Smooth muscle cell (in vitro differentiated cells): ENCODE measurements around the gene MYO9A. TPM values are rescaled to one million over a fixed set of nuclear protein-coding genes. Genes with fewer than 3 reads are reported as not detected.
"Not testable (repeated sequence)": the region's sequence is repeated elsewhere in the genome, so short reads cannot be mapped to it uniquely, and the experiment has no call there.

Source experiments
- DNase-seq: peaks from one replicate; lab custom pipeline; 2025; ENCODE audit not compliant: unreplicated experiment; lab: John Stamatoyannopoulos, UW
- H2AFZ ChIP-seq: fragments of 200-600 bp; sonication (generic); 2 replicates; pipeline ENCODE4 v1.6.0; 2016; ENCODE audit warnings: antibody characterized with exemption, low read depth, mild to moderate bottlenecking
- H3F3A ChIP-seq: fragments of 200-600 bp; sonication (generic); 2 replicates; pipeline ENCODE4 v1.6.0; 2017; ENCODE audit warnings: antibody characterized with exemption, low read depth
- H3K27ac ChIP-seq: fragments of 200-600 bp; sonication (generic); 2 replicates; pipeline ENCODE4 v1.5.1; 2016; ENCODE audit warnings: low read depth, mild to moderate bottlenecking
- H3K27me3 ChIP-seq: fragments of 200-600 bp; sonication (generic); 2 replicates; pipeline ENCODE4 v1.6.1; 2016; ENCODE audit warnings: low read depth, mild to moderate bottlenecking
- H3K36me3 ChIP-seq: fragments of 200-600 bp; sonication (generic); 2 replicates; pipeline ENCODE4 v1.5.1; 2016; ENCODE audit warnings: low read depth
- H3K4me1 ChIP-seq: fragments of 200-600 bp; sonication (generic); 2 replicates; pipeline ENCODE4 v1.5.1; 2016; ENCODE audit warnings: low read depth
- H3K4me2 ChIP-seq: fragments of 200-600 bp; sonication (generic); 2 replicates; pipeline ENCODE4 v1.6.0; 2016; ENCODE audit warnings: mild to moderate bottlenecking
- H3K4me3 ChIP-seq: fragments of 200-600 bp; sonication (generic); 2 replicates; pipeline ENCODE4 v1.5.1; 2016; ENCODE audit warnings: mild to moderate bottlenecking
- H3K79me2 ChIP-seq: fragments of 200-600 bp; sonication (generic); 2 replicates; pipeline ENCODE4 v1.6.0; 2016; ENCODE audit warnings: low read depth, mild to moderate bottlenecking
- H3K9ac ChIP-seq: fragments of 200-600 bp; sonication (generic); 2 replicates; pipeline ENCODE4 v1.6.0; 2016; ENCODE audit warnings: low read depth
- H3K9me3 ChIP-seq: fragments of 200-600 bp; sonication (generic); replicated peaks from 2 replicates; pipeline ENCODE4 v1.5.1; 2016; ENCODE audit warnings: low read depth
- H4K20me1 ChIP-seq: fragments of 200-600 bp; sonication (generic); 2 replicates; pipeline ENCODE4 v1.6.0; 2016; ENCODE audit warnings: low read depth
- WGBS: methylation state at CpG from one replicate; pipeline ENCODE4 v1.1.7; 2016; ENCODE audit warnings: low lambda C conversion rate; 5-methylcytosine and 5-hydroxymethylcytosine counted together
- polyA plus RNA-seq: library from polyadenylated mRNA; unstranded; fragments of >200 nt; fragmentation: Nextera tagmentation; extraction: Ambion mirVana; gene quantifications from 2 replicates; pipeline ENCODE4 v1.2.1, GENCODE V29; 2016
- total RNA-seq: library from RNA; depleted of rRNA; stranded (reverse); fragments of >200 nt; gene quantifications from 2 replicates; pipeline ENCODE4 v1.2.3, GENCODE V29; 2014
- TF ChIP-seq, protein P1 (sequence below): fragments of 200-600 bp; sonication (generic); IDR thresholded peaks from 2 replicates; pipeline ENCODE4 v1.5.1; 2017; ENCODE audit warnings: borderline replicate concordance, mild to moderate bottlenecking, antibody characterized with exemption; ENCODE audit not compliant: insufficient read depth, poor library complexity, severe bottlenecking

Gene MYO9A
- total and polyA plus RNA-seq, 2 experiments from 2014 or later, result 10.7 to 36.9 TPM

DNA sequence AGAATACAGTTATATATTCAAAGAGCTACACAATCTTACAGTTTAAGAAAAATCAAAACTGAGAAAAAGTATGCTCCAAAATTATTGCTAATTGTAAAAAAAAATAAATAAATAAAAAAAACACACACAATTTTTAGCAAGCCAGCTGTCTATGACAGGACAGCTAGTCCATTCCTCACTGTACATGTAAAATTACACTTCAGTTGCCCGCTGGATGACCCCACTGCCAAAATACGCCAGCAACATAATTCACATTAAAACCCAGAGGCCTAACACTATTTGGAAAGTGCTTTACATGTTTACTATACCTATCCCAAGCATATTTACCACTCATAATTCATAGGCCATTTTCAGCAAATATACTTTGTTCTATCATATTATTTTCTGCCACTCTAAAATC lies 5.8 kb downstream of the MYO9A start:
- Histone ChIP-seq H3K9ac (no peak overlapping the region), H3K4me2 (no peak overlapping the region), H3K36me3 (no peaks in the 10 kb centered on the region), H3K4me1 (peaks cover 13% of the 10 kb centered on the region), H3K27ac (no peak overlapping the region), H3K79me2 (peaks cover 94% of the 10 kb centered on the region), H4K20me1 (peaks cover 93% of the 10 kb centered on the region), H3K27me3 (no peaks in the 10 kb centered on the region), H3K9me3 (no peaks in the 10 kb centered on the region), H3F3A (peaks cover 5% of the 10 kb centered on the region), H3K4me3 (no peak overlapping the region), H2AFZ (no peak overlapping the region)
- WGBS, result 91% methylated on average over 2 of the region's 2 CpGs
- TF ChIP-seq, protein P1, sequence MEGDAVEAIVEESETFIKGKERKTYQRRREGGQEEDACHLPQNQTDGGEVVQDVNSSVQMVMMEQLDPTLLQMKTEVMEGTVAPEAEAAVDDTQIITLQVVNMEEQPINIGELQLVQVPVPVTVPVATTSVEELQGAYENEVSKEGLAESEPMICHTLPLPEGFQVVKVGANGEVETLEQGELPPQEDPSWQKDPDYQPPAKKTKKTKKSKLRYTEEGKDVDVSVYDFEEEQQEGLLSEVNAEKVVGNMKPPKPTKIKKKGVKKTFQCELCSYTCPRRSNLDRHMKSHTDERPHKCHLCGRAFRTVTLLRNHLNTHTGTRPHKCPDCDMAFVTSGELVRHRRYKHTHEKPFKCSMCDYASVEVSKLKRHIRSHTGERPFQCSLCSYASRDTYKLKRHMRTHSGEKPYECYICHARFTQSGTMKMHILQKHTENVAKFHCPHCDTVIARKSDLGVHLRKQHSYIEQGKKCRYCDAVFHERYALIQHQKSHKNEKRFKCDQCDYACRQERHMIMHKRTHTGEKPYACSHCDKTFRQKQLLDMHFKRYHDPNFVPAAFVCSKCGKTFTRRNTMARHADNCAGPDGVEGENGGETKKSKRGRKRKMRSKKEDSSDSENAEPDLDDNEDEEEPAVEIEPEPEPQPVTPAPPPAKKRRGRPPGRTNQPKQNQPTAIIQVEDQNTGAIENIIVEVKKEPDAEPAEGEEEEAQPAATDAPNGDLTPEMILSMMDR, result no peak
- no peak for DNase-seq

DNA sequence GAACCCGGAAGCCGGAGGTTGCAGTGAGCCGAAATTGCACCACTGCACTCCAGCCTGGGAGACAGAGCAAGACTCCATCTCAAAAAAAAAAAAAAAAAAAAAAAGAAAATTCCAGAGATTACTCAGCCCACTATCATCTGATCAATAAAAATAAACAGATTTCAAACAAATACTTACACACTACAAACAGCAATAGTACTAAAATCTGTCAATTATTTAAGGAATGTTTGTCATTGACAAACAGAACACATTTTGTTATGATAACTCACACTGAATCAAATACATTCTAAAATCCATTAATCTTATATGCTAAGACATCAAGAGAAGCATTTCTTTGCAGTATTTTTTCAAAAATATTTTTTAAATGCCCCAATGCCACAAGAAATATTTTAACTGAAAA lies 7.6 kb downstream of the MYO9A start:
- Histone ChIP-seq H3K4me3 (no peak overlapping the region), H4K20me1 (peaks cover 100% of the 10 kb centered on the region), H3K79me2 (peaks cover 95% of the 10 kb centered on the region), H3K4me1 (peaks cover 4% of the 10 kb centered on the region), H3K9ac (no peak overlapping the region), H3K4me2 (no peak overlapping the region), H3K36me3 (no peaks in the 10 kb centered on the region), H3K27me3 (no peaks in the 10 kb centered on the region), H3F3A (no peaks in the 10 kb centered on the region), H3K9me3 (no peaks in the 10 kb centered on the region), H2AFZ (no peak overlapping the region), H3K27ac (no peak overlapping the region)
- TF ChIP-seq, protein P1, result no peak
- 100% methylated on average over 3 of the region's 3 CpGs for WGBS
- no peak for DNase-seq

DNA sequence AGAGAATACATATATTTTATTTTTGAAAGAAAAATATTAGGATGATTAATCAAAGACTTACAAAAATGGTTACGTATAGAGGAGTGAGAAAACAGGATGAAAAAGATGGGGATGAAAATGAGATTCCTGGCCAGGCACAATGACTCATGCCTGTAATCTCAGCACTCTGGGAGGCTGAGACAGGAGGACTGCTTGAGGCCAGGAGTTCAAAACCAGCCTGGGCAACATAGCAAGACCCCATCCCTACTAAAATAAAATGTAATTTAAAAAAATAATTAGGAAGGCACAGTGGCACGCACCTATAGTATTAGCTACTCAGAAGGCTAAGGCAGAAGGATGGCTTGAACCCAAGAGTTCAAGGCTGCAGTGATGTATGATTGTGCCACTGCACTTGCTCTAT lies 11.9 kb downstream of the MYO9A start:
- H3K27ac ChIP-seq, result no peak overlapping the region
- H3K9ac ChIP-seq, result no peak overlapping the region
- H3K4me1 ChIP-seq, result peaks cover 4% of the 10 kb centered on the region
- H3K4me2 ChIP-seq, result no peak overlapping the region
- 100% methylated on average over 2 of the region's 2 CpGs for WGBS
- no peaks in the 10 kb centered on the region for H3K27me3 ChIP-seq
- H2AFZ ChIP-seq, result no peak overlapping the region
- no peaks in the 10 kb centered on the region for H3K9me3 ChIP-seq
- no peaks in the 10 kb centered on the region for H3K36me3 ChIP-seq
- no peak for DNase-seq
- peaks cover 61% of the 10 kb centered on the region for H3K79me2 ChIP-seq
- peaks cover 87% of the 10 kb centered on the region for H4K20me1 ChIP-seq
- H3K4me3 ChIP-seq, result no peak overlapping the region
- TF ChIP-seq, protein P1, result no peak
- H3F3A ChIP-seq, result no peaks in the 10 kb centered on the region

DNA sequence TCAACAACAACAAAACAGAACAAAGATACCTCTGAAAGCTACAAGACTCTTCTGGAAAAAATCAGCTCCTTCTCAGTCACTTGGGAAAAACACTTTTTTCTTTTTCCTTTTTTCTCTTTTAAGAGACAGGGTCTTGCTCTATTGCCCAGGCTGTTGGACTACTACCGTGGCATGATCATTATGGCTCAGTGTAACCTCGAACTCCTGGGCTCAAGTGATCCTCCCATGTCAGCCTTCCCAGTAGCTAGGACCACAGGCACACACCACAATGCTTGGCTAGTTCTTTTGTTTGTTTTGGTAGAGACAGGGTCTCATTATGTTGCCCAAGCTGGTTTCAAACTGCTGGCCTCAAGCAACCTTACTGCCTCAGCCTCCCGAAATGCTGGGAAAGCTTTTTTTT lies 12.8 kb downstream of the MYO9A start:
- Histone ChIP-seq H2AFZ (no peak overlapping the region), H3K27ac (no peak overlapping the region), H3K79me2 (peaks cover 52% of the 10 kb centered on the region), H3F3A (no peaks in the 10 kb centered on the region), H3K9me3 (no peaks in the 10 kb centered on the region), H4K20me1 (peaks cover 78% of the 10 kb centered on the region), H3K4me2 (no peak overlapping the region), H3K4me3 (no peak overlapping the region), H3K9ac (no peak overlapping the region), H3K36me3 (no peaks in the 10 kb centered on the region), H3K4me1 (peaks cover 4% of the 10 kb centered on the region), H3K27me3 (no peaks in the 10 kb centered on the region)
- TF ChIP-seq, protein P1, result no peak
- WGBS, result 91% methylated on average over 3 of the region's 3 CpGs
- DNase-seq, result no peak

DNA sequence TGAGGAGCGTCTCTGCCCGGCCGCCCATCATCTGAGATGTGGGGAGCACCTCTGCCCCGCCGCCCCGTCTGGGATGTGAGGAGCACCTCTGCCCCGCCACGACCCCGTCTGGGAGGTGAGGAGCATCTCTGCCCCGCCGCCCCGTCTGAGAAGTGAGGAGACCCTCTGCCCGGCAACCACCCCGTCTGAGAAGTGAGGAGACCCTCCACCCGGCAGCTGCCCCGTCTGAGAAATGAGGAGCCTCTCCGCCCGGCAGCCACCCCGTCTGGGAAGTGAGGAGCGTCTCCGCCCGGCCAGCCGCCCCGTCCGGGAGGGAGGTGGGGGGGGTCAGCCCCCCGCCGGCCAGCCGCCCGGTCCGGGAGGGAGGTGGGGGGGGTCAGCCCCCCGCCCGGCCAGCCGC lies 17.4 kb downstream of the MYO9A start:
- H3K9me3 ChIP-seq, H3K27me3 ChIP-seq, H3K36me3 ChIP-seq, H3K4me3 ChIP-seq, H3K4me2 ChIP-seq, H2AFZ ChIP-seq, H3F3A ChIP-seq, H3K4me1 ChIP-seq, H3K27ac ChIP-seq, H3K9ac ChIP-seq, DNase-seq: not testable (repeated sequence)
- no CpG with 5 or more reads among the region's 33 CpGs for WGBS
- Histone ChIP-seq H4K20me1 (peaks cover 60% of the 10 kb centered on the region), H3K79me2 (peaks cover 29% of the 10 kb centered on the region)
